HG03103 (cell line): Measurements from ENCODE around the gene TRIM9.
A peak's percentile ranks its signal among the peaks of the same experiment; 100 is the strongest.
"Not testable (repeated sequence)": the region's sequence is repeated elsewhere in the genome, so short reads cannot be mapped to it uniquely, and the experiment has no call there.

ENCODE experiments used
- ATAC-seq: cut with Tn5 transposase; IDR thresholded peaks from one replicate; pipeline ENCODE4 v1.9.1; 2021; ENCODE audit warnings: low read depth; ENCODE audit not compliant: unreplicated experiment

Gene TRIM9

DNA sequence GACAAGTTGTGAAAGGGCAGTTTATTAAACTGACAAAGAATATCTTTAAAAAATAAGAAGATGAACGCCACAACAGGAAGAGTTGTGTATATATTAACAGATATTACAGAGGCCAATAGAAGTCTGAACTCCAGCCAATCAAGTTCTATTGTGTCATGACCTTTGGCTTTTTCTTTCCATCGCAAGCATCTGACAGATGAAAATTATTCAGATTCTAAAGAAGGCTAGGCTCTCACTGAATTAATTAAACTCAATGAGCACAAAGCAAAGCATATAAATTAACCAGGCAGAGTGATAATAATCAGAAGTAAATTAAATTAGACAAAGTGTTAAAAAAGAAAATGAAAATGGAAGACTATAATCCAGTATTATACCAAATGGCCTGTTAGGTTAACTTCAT is 88.6 kb downstream of the TRIM9 start:
- ATAC-seq = no peak

DNA sequence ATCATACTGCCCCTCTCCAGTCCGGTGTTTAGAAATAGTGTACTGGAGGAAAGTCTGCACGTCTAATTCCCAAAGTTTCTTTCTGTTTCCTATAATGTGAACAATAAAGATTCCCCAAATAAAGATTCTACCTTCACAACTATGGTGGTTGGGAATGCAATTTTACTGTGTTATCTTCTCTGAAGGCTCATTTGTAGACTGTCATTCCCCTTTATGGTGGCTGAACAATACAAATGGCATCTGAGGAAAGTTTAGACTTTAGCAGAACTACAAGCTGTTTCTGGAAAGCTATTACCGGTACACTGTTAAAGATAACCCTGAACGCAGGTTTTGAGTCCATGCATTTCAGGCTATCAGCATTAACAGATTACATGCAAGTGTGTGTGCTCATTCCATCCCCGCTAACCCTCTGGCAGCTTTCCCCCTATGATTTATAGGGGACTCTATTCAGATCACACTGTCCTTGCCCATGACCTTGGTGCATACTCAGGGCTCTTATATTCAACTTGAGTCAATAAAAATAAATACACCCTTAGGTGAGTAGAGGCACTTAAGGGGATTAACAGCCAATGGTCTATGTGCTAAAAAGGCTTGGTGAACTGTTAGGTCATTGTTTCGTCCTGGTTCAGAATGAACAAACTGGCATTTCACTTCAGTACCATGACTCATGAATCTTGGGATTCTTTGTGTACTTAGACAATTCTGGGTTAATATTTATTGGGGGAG is 89.9 kb downstream of the TRIM9 start:
- ATAC-seq = no peak

GRCh38 chr14:51004352-51004800 is 90.5 kb downstream of the TRIM9 start:
- no peak for ATAC-seq

GRCh38 chr14:51002406-51002999 is 92.4 kb downstream of the TRIM9 start:
- no peak for ATAC-seq

- no peak for ATAC-seq
Observed at GRCh38 chr14:51000566-51000965, 94.3 kb downstream of the TRIM9 start.

DNA sequence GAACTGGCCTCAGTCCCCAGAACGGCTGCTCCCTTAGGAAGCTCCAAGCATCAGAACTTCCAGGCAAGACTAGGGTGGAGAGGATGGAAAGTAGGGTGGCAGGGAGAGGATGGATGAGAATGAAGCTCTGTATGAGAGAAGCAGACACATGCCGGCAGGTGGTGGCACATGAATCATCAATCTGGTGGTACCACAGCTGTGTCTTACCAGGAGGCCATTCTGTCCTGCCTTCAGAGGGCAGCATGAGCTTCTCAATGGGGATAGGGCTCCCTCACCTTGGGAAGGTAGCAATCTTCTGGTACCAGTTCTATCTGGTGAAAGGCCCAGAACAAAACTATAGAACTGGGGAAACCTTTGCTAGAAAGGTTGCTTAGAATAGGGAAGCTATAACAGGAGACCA is 95.2 kb downstream of the TRIM9 start:
- ATAC-seq = no peak

DNA sequence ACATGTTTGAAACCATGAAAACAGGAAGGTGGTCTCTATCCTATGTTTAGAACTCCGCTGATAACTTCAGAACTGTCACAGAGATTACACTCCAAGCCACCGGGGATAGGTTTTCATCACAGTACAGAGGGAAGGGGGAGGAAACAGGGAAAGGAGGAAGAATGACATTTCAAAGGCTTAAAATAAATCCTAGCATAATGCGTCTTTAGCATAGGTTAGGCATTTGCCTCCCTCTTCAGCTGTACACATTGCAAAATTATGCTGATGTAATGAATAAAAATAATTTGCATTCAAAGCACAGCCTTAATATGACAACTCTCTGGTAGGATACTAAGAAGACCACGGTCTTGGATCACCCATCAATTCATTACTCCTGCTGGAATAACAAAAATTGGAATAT is 96.3 kb downstream of the TRIM9 start:
- ATAC-seq = no peak

GRCh38 chr14:50997712-50998111 is 97.2 kb downstream of the TRIM9 start:
- no peak for ATAC-seq

DNA sequence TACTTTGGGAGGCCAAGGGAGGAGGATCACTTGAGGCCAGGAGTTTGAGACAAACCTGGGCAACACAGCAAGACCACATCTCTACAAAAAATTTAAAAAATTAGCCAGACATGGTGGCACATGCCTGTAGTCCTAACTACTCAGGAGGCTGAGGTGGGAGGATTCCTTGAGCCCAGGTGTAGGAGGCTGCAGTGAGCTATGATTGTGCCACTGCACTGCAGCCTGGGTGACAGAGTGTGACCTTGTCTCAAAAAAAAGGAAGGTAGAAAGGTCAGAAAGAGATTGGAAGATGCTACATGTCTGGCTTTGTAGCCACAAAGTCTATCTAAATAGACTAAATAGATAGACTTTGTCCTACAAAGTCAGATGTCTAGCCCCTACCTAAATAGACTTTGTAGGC is 100.7 kb downstream of the TRIM9 start:
- ATAC-seq = not testable (repeated sequence)

GRCh38 chr14:50985859-50986331 is 109.0 kb downstream of the TRIM9 start:
- ATAC-seq = no peak

DNA sequence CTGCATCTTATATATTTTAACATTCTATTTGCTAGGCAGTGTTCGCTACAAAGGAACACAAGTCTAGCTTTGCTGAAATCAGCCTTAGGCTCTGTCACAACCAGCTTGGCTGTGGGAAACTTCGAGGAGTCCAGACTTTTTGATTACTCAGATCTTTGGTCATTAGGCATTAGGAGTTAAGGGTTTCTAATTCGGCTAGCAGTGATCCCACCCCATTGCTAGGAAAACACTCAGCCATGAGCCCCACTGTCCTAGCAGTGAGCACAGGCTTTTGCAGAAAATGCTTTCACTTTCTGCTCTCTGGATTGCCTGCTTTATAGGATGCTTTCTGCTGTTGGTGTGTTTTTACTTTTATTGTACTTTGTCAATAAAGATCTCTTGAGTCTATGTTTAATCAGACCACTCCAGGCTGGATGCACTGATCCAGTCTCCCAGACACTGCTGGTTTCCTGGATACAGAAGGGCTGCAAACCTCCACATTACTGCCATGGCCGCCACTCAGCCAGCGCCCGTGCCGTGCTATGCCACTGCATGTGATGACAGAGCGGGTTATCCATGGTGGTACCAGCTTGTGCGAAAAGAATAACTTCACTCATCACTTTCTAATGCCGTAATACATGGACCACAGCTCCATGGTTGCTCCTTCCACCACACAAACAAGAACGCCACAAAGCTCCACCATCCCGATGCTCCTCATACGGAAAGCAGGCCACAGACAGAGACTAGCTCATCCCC is 109.6 kb downstream of the TRIM9 start:
- no peak for ATAC-seq

DNA sequence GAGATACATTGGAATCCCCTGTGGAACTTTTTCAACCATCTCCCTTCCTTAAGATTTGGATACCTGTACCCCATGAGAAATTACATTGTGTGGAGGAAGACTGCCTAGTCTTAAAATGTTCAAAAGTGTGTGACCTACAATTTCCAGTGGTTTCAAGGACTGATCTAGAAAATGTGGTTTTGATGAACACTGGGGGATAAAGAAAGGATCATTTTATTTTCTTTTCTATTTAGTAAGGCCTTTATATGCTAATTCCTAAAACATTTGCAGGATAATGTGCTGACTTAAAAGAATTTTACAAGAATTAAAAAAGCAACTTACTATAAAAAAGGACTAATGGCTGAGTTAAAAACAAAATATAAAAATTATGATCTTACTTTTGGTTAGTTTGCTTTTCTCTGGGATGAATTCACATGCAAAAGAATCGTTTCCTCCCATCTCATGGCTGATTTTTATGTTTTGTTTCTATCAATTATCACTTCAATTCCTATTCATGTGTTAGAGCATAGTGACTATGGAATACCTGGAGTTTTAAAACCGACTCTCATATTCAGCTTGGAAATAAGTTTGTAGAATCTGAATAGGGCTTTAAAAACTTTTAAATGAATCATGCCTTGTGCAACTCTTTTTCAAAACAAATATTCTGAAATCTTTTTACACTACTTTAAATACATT is 110.7 kb downstream of the TRIM9 start:
- ATAC-seq = no peak

DNA sequence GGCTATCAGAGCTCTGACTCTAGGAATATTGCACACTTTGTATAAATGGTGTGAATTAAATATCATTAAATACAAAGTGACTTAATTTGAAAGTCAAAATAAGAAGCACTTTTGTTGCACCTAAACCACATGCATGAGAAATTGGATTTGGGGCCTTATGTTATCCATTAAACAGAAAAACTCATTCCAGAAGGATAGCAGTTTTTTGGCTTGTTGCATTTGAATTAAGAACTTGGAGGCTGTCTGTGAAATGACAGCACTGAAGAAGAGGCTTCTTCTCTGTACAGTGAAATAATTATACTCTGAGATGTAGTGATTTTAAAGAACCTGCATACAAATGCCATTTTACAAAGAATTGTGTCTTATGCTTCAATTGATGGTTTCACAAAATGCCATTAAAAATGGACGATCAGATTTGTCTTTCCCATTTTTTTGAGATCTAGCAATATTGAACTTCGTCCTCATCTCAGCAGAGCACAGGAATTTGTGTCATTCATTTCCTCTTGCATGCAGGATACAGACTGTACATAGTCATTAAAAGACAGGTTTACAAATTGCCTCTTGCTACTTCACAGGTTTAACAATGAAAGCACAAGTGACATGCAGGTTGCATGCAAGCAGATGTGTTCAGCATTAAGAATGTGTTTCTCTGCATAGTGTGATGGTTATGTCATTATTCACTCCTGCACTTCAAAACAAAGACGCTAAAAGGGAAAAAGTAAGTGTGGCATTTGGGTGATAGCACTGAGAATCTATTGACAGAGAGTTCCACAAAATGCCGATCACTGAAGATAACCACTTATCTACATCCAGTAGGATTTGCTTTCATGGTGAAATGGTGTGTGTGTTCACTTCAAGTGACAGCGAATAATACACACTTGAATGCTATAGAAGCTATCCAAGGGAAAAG is 114.7 kb downstream of the TRIM9 start:
- no peak for ATAC-seq

GRCh38 chr14:50978888-50979287 is 116.0 kb downstream of the TRIM9 start:
- ATAC-seq = peak; percentile 95

GRCh38 chr14:50978529-50978871 is 116.4 kb downstream of the TRIM9 start:
- ATAC-seq = no peak

GRCh38 chr14:50977863-50978528 is 116.9 kb downstream of the TRIM9 start:
- no peak for ATAC-seq

DNA sequence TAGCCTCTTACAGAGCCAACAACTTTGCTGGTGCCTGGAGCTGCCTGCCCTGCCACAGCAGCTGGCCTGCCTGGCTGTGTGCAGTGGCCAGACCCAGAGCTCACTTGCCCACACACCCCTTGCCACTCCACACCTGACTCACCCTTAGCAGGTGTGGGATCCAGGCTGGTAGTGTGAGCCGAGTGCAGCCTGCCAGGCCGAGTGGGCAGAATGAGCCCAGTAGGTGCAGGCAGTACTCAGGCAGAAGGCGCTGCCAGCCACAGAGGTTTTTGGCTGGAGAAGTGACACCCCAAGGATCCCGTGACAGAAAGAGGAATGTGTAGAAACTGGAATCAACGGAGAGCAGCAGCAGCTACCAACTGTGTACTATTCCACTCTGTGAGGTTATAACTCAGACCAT is 120.8 kb downstream of the TRIM9 start:
- no peak for ATAC-seq

- no peak for ATAC-seq
Observed at GRCh38 chr14:50972734-50973133, 122.2 kb downstream of the TRIM9 start.

DNA sequence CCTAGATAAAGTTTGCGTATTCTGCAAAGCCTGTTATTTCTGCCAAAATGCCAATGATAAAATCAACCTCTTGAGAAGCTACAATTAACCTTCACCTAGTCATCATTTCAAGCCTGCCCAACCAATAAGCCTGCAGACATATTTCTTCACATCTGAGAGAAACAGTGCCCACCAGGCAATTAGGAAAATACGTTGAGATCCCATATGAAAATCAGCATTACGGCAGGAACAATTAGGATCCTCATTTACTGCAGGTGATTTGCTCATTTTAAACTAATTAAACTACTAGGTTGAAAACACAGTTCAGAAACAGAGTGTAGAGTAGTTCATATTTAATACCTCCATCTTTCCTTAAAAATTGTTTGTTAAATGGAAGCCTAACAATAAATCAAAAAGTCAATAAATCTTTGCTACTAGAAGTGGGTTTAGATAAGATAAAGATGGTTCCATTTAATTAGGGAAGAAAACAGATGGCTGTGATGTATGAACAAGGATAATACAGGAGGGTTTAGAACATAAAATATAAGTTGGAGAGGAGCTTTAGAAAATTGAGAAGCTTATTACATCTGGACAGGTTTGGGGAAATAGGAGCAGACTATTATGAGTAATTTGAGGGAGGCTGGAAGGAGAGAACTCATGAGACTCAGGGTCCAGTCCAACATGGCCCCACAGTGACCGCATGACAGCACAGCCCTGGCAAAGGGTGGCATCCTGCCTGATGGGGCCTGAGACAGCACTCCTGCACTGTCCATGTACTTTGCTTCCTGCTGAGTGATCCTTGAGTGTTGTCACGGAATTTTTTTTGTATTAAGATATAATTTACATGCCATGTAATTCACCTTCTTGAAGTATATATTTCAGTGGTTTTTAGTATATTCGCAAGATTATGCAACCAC is 123.8 kb downstream of the TRIM9 start:
- ATAC-seq = no peak
